Measurements from ENCODE around the gene BORCS8. TPM values are rescaled to one million over a fixed set of nuclear protein-coding genes. Genes with fewer than 3 reads are reported as not detected.
"Not testable (repeated sequence)": the region's sequence is repeated elsewhere in the genome, so short reads cannot be mapped to it uniquely, and the experiment has no call there.

The BORCS8 gene
- total and polyA plus RNA-seq, 5 donors: 27.5 to 33.2 (median 30.3) TPM

- Histone ChIP-seq H3K4me1 (ENCODE audit: control insufficient read depth, insufficient read depth, low read length) (no peaks in the 10 kb centered on the region), H3K4me3 (ENCODE audit: low read length) (no peak overlapping the region), H3K9me3 (ENCODE audit: control insufficient read depth, low read length) (no peaks in the 10 kb centered on the region), H3K27ac (ENCODE audit: low read length) (no peak overlapping the region), H3K27me3 (ENCODE audit: control insufficient read depth, insufficient read depth) (no peaks in the 10 kb centered on the region)
- 61% methylated on average over 10 of the region's 10 CpGs for WGBS
- intact Hi-C loops (cut with DNase I): no loop called here
- ATAC-seq (no peak), DNase-seq (no peak)
Measured at GRCh38 chr19:19226663-19227062, 34.7 kb upstream of the BORCS8 start.

DNA sequence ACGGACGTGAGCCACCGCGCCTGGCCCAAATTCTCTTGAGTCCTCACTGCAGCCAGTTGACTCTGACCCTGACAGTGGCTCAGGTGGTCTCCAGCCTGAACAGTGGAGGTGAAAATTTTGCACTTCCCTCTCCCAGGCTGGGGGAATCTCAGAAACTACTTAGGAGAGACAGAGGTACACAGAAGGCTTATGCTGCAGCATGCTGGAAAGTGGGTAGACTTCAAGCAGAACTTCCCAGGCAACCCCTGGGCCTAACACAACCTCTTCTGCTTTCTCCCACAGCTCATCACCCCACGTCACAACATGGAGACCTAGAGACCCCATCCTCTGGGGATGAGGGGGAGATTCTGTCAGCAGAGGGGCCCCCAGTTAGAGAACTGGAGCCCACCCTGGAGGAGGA is 34.3 kb upstream of the BORCS8 start:
- Histone ChIP-seq H3K4me1 (ENCODE audit: control insufficient read depth, insufficient read depth, low read length) (no peaks in the 10 kb centered on the region), H3K9me3 (ENCODE audit: control insufficient read depth, low read length) (no peaks in the 10 kb centered on the region), H3K27me3 (ENCODE audit: control insufficient read depth, insufficient read depth) (no peaks in the 10 kb centered on the region), H3K27ac (ENCODE audit: low read length) (no peak overlapping the region), H3K4me3 (ENCODE audit: low read length) (no peak overlapping the region)
- 83% methylated on average over 5 of the region's 5 CpGs for WGBS
- intact Hi-C loops (cut with DNase I): no loop called here
- DNase-seq: no peak
- no peak for ATAC-seq

DNA sequence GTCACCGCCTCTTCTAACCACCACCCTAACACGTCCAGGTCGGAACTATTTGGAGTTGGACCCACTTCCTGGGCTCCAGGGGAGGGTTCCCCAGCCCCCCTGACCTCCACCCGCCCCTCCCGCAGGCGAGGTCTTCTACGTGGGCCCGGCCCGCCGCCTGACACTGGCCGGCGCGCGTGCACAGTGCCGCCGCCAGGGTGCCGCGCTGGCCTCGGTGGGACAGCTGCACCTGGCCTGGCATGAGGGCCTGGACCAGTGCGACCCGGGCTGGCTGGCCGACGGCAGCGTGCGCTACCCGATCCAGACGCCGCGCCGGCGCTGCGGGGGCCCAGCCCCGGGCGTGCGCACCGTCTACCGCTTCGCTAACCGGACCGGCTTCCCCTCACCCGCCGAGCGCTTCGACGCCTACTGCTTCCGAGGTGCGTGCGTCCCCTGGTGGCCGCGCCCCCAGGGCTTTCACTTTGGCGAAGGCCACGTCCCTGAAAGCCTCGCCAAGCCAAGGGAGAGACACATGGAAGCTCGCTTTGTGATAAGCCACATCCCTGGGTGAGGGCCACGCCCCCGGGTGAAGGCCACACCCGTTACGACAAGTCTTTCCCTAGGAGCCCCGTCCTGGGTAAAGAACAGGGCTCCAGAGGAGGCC is 33.0 kb upstream of the BORCS8 start:
- DNase-seq: peak; percentile 60 to 80 (median 79)
- Histone ChIP-seq H3K4me1 (ENCODE audit: control insufficient read depth, insufficient read depth, low read length) (no peaks in the 10 kb centered on the region), H3K27me3 (ENCODE audit: control insufficient read depth, insufficient read depth) (no peaks in the 10 kb centered on the region), H3K9me3 (ENCODE audit: control insufficient read depth, low read length) (no peaks in the 10 kb centered on the region), H3K4me3 (ENCODE audit: low read length) (peak overlapping the region; percentile 36), H3K27ac (ENCODE audit: low read length) (no peak overlapping the region)
- intact Hi-C loops (cut with DNase I): no loop called here
- WGBS: 2% methylated on average over 59 of the region's 59 CpGs
- ATAC-seq: peak; percentile 49 to 70

DNA sequence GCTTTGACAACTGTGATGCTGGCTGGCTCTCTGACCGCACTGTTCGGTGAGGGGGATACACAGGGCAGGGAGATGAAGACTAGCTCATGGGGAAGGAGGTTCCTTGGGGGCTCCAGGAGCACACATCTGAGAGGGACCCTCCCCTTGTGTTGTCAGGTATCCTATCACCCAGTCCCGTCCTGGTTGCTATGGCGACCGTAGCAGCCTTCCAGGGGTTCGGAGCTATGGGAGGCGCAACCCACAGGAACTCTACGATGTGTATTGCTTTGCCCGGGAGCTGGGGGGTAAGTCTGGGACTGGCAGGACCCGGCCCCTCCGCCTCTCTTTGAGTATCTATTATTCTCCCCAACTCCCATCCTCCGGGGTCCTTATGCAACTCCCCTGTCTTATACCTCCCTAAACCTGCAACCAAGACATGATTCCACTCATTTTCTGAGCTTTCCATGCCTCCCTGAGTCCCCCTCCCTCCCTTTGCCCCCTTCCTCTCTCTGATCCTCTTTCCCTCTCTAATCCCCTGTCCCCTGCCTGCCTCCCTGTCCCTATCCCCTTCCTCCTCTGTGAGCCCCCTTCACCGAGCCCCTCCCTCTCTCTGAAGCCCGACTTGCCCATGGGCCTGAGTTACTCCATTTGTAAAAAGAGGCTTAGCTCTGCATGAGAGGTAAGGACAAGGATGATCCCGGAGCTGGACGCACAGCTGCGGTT is 32.3 kb upstream of the BORCS8 start:
- 68% methylated on average over 17 of the region's 17 CpGs for WGBS
- DNase-seq (no peak), ATAC-seq (no peak)
- Histone ChIP-seq H3K9me3 (ENCODE audit: control insufficient read depth, low read length) (no peaks in the 10 kb centered on the region), H3K4me1 (ENCODE audit: control insufficient read depth, insufficient read depth, low read length) (no peaks in the 10 kb centered on the region), H3K4me3 (ENCODE audit: low read length) (no peak overlapping the region), H3K27me3 (ENCODE audit: control insufficient read depth, insufficient read depth) (no peaks in the 10 kb centered on the region), H3K27ac (ENCODE audit: low read length) (no peak overlapping the region)
- intact Hi-C loops (cut with DNase I): no loop called here

- DNase-seq: no peak
- 83% methylated on average over 6 of the region's 6 CpGs for WGBS
- H3K27me3 ChIP-seq (ENCODE audit: control insufficient read depth, insufficient read depth): no peaks in the 10 kb centered on the region
- no peak overlapping the region for H3K4me3 ChIP-seq (ENCODE audit: low read length)
- no peak for ATAC-seq
- no peak overlapping the region for H3K27ac ChIP-seq (ENCODE audit: low read length)
- H3K9me3 ChIP-seq (ENCODE audit: control insufficient read depth, low read length): no peaks in the 10 kb centered on the region
- H3K4me1 ChIP-seq (ENCODE audit: control insufficient read depth, insufficient read depth, low read length): no peaks in the 10 kb centered on the region
- intact Hi-C loops (cut with DNase I): no loop called here
Measured at GRCh38 chr19:19223636-19224035, 31.7 kb upstream of the BORCS8 start.

DNA sequence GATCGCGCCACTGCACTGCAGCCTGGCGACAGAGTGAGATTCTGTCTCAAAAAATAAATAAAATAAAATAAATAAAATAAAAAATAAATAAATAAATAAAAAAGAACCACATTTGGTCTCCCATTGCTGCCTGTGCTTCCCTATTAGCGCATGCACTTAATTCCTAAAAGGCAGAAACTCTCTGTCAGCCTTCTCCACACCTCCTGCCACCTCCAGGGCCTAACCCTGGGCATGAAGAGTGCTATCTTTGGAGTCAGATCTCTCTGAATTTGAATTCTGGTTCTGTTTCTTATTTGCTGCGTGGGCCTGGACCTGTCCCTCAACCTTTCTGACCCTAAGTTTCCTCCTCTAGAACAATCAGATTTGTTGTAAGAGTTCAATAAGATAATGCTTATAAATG is 31.1 kb upstream of the BORCS8 start:
- intact Hi-C loops (cut with DNase I): no loop called here
- 85% methylated on average over 5 of the region's 5 CpGs for WGBS
- ATAC-seq (no peak), DNase-seq (no peak)
- Histone ChIP-seq H3K9me3 (ENCODE audit: control insufficient read depth, low read length) (no peaks in the 10 kb centered on the region), H3K4me3 (ENCODE audit: low read length) (no peak overlapping the region), H3K27ac (ENCODE audit: low read length) (no peak overlapping the region), H3K4me1 (ENCODE audit: control insufficient read depth, insufficient read depth, low read length) (no peaks in the 10 kb centered on the region), H3K27me3 (ENCODE audit: control insufficient read depth, insufficient read depth) (no peaks in the 10 kb centered on the region)

DNA sequence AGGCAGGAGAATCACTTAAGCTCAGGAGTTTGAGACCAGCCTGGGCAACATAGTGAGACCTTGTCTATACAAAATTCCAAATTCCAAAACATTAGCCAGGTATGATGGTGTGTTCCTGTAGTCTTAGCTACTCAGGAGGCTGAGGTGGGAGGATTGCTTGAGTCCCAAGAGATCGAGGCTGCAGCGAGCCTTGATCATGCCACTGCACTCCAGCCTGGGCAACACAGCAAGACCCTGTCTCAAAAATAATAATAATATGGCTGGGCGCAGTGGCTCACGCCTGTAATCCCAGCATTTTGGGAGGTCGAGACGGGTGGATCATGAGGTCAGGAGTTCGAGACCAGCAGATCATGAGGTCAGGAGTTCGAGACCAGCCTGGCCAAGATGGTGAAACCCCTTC is 29.0 kb upstream of the BORCS8 start:
- ATAC-seq; DNase-seq; H3K27ac ChIP-seq (ENCODE audit: low read length); H3K9me3 ChIP-seq (ENCODE audit: control insufficient read depth, low read length); H3K27me3 ChIP-seq (ENCODE audit: control insufficient read depth, insufficient read depth); H3K4me1 ChIP-seq (ENCODE audit: control insufficient read depth, insufficient read depth, low read length); intact Hi-C loops (cut with DNase I); H3K4me3 ChIP-seq (ENCODE audit: low read length): not testable (repeated sequence)
- 84% methylated on average over 8 of the region's 8 CpGs for WGBS

DNA sequence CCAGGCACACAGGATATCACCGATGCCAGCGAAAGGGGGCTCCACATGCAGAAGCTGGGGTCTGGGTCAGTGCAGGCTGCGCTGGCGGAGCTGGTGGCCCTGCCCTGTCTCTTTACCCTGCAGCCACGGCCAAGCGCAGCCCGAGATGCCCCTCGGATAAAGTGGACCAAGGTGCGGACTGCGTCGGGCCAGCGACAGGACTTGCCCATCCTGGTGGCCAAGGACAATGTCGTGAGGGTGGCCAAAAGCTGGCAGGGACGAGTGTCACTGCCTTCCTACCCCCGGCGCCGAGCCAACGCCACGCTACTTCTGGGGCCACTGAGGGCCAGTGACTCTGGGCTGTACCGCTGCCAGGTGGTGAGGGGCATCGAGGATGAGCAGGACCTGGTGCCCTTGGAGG is 27.0 kb upstream of the BORCS8 start:
- 84% methylated on average over 21 of the region's 21 CpGs for WGBS
- intact Hi-C loops (cut with DNase I): no loop called here
- no peak for DNase-seq
- Histone ChIP-seq H3K4me1 (ENCODE audit: control insufficient read depth, insufficient read depth, low read length) (no peaks in the 10 kb centered on the region), H3K27me3 (ENCODE audit: control insufficient read depth, insufficient read depth) (no peaks in the 10 kb centered on the region), H3K9me3 (ENCODE audit: control insufficient read depth, low read length) (no peaks in the 10 kb centered on the region), H3K4me3 (ENCODE audit: low read length) (no peak overlapping the region), H3K27ac (ENCODE audit: low read length) (no peak overlapping the region)
- ATAC-seq: no peak

DNA sequence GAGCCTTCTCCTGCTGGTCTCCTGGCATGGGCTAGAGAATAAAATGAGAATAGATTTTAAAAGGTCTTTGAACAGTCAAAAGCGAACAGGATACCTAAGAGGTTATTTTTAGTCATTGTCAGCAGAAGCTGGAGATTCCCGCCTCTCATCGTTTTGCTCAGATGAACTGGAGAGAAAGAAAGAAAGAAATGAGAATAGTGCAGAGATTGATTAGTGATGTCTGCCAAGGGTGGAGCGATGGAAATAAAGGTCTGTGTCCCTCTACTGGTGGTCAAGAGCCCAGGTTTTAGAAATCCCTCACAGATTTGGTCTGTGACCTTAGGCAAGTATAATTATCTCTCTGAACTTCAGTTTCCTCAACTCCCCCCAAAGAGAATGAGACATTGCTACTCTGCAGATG is 25.1 kb upstream of the BORCS8 start:
- Histone ChIP-seq H3K4me1 (ENCODE audit: control insufficient read depth, insufficient read depth, low read length) (no peaks in the 10 kb centered on the region), H3K9me3 (ENCODE audit: control insufficient read depth, low read length) (no peaks in the 10 kb centered on the region), H3K4me3 (ENCODE audit: low read length) (no peak overlapping the region), H3K27ac (ENCODE audit: low read length) (no peak overlapping the region), H3K27me3 (ENCODE audit: control insufficient read depth, insufficient read depth) (no peaks in the 10 kb centered on the region)
- ATAC-seq: no peak
- intact Hi-C loops (cut with DNase I): no loop called here
- no peak for DNase-seq
- 60% methylated on average over 4 of the region's 4 CpGs for WGBS

DNA sequence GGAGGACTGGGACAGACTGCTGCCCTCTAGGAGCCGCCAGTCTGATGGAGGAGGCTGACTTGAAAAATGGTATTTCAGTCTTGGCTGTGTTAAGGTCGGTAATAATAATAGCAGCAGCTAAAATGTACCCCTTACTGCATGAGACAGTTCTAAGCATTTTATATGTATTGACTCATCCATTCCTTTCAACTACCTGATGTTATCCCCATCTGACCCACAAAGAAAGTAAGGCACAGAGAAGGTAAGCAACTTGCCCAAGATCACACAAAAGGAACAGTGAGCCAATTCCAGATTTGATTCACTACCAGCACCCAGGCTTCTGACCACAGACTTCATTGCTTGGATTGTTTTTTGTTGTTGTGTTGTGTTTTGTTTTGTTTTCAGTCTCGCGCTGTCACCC is 23.8 kb upstream of the BORCS8 start:
- ATAC-seq (no peak), DNase-seq (no peak)
- intact Hi-C loops (cut with DNase I): no loop called here
- Histone ChIP-seq H3K27ac (ENCODE audit: low read length) (no peak overlapping the region), H3K9me3 (ENCODE audit: control insufficient read depth, low read length) (no peaks in the 10 kb centered on the region), H3K27me3 (ENCODE audit: control insufficient read depth, insufficient read depth) (no peaks in the 10 kb centered on the region), H3K4me3 (ENCODE audit: low read length) (no peak overlapping the region), H3K4me1 (ENCODE audit: control insufficient read depth, insufficient read depth, low read length) (no peaks in the 10 kb centered on the region)
- 76% methylated on average over 4 of the region's 4 CpGs for WGBS

- intact Hi-C loops (cut with DNase I): no loop called here
- no peak overlapping the region for H3K4me3 ChIP-seq (ENCODE audit: low read length)
- H3K27ac ChIP-seq (ENCODE audit: low read length): no peak overlapping the region
- ATAC-seq (peak; percentile 45 to 58), DNase-seq (peak in 1 of 3 donors; percentile 76)
- no peaks in the 10 kb centered on the region for H3K4me1 ChIP-seq (ENCODE audit: control insufficient read depth, insufficient read depth, low read length)
- 3% methylated on average over 8 of the region's 8 CpGs for WGBS
- H3K27me3 ChIP-seq (ENCODE audit: control insufficient read depth, insufficient read depth): no peaks in the 10 kb centered on the region
- no peaks in the 10 kb centered on the region for H3K9me3 ChIP-seq (ENCODE audit: control insufficient read depth, low read length)
Measured at GRCh38 chr19:19214892-19215291, 22.9 kb upstream of the BORCS8 start.

GRCh38 chr19:19214159-19214490 is 22.2 kb upstream of the BORCS8 start:
- intact Hi-C loops (cut with DNase I): no loop called here
- no peak overlapping the region for H3K27ac ChIP-seq (ENCODE audit: low read length)
- no peaks in the 10 kb centered on the region for H3K27me3 ChIP-seq (ENCODE audit: control insufficient read depth, insufficient read depth)
- no peak for DNase-seq
- WGBS: 5% methylated on average over 5 of the region's 5 CpGs
- H3K9me3 ChIP-seq (ENCODE audit: control insufficient read depth, low read length): no peaks in the 10 kb centered on the region
- H3K4me1 ChIP-seq (ENCODE audit: control insufficient read depth, insufficient read depth, low read length): no peaks in the 10 kb centered on the region
- H3K4me3 ChIP-seq (ENCODE audit: low read length): no peak overlapping the region
- no peak for ATAC-seq
